Neural cell (in vitro differentiated cells): ENCODE results near the gene APBA3.

ENCODE experiments used
- CTCF ChIP-seq: fragments of 450-650 bp; IDR thresholded peaks from 2 replicates; pipeline ENCODE4 v1.5.1; 2014; ENCODE audit warnings: antibody characterized with exemption, mild to moderate bottlenecking, moderate library complexity; ENCODE audit not compliant: poor library complexity, severe bottlenecking
- SMC3 ChIP-seq: fragments of 450-650 bp; conservative IDR thresholded peaks from 2 replicates; pipeline ENCODE4 v1.6.1; 2014; ENCODE audit warnings: antibody characterized with exemption, mild to moderate bottlenecking, moderate library complexity; ENCODE audit not compliant: poor library complexity

GRCh38 chr19:3810708-3811355 is 49.3 kb upstream of the APBA3 start:
- TF ChIP-seq SMC3, result no peak
- no peak for TF ChIP-seq CTCF
